HepG2 (cell line): ENCODE results near the gene IBTK. TPM values are rescaled to one million over a fixed set of nuclear protein-coding genes. Genes with fewer than 3 reads are reported as not detected.
A peak's percentile ranks its signal among the peaks of the same experiment; 100 is the strongest.

Source experiments
- ATAC-seq: fragments of 200-7000 bp; cut with Tn5 transposase; 3 replicates; pipeline ENCODE4 v1.9.1; 2020; ENCODE audit warnings: mild to moderate bottlenecking, moderate library complexity
- BruUV-seq: library from RNA; stranded (reverse); fragments of 400-500 nt; replicated peaks from 2 replicates; lab custom pipeline; 2021; lab: Mats Ljungman, UMichigan
- CTCF ChIA-PET: fragments of 300-600 bp; formaldehyde crosslinking; extraction: SDS; loops from one replicate; lab custom pipeline; 2021; ENCODE audit warnings: low total read pairs, inconsistent platforms, low intra/inter-chr PET ratio; lab: Yijun Ruan, JAX
- POLR2A ChIA-PET: fragments of 350-600 bp; sonication (Branson Sonifier 250); formaldehyde crosslinking; loops from one replicate; lab custom pipeline; 2020; ENCODE audit warnings: antibody characterized with exemption, inconsistent platforms; lab: Yijun Ruan, JAX
- DNase-seq: peaks from one replicate; pipeline ENCODE4 v3.0.0-alpha.2; 2015; ENCODE audit warnings: low spot score
- FAIRE-seq: peaks from 3 replicates; lab custom pipeline; 2011; peaks lifted over from hg19 to GRCh38; lab: Jason Lieb, UNC
- H2AFZ ChIP-seq: one replicate; pipeline ENCODE4 v1.6.1; 2011; ENCODE audit warnings: low read length, inconsistent platforms
- H3K27ac ChIP-seq: fragments of 300-600 bp; 3 replicates; pipeline ENCODE4 v1.8.0; 2011; ENCODE audit warnings: mixed run types, mild to moderate bottlenecking, mixed read lengths, low read length, inconsistent platforms; ENCODE audit not compliant: insufficient read depth; ENCODE audit errors: extremely low read length
- H3K27me3 ChIP-seq, 2 experiments: fragments of 200-600 bp in 1 of 2; 2 replicates in 1 of 2; 3 replicates in 1 of 2; pipeline versions ENCODE4 v1.6.0 to v1.8.0; 2011; ENCODE audit warnings: low read length in 2 of 2, mild to moderate bottlenecking in 2 of 2, moderate library complexity in 2 of 2, inconsistent platforms in 1 of 2; ENCODE audit not compliant: insufficient read depth in 2 of 2, control insufficient read depth in 1 of 2
- H3K36me3 ChIP-seq, 2 experiments: fragments of 200-600 bp in 1 of 2; replicated peaks in 1 of 2; 2 replicates in 1 of 2; 3 replicates in 1 of 2; pipeline versions ENCODE4 v1.5.1 to v1.8.0; 2011; ENCODE audit warnings: low read length in 2 of 2, inconsistent platforms in 1 of 2; ENCODE audit not compliant: insufficient read depth in 2 of 2, control insufficient read depth in 1 of 2
- H3K4me1 ChIP-seq: 2 replicates; pipeline ENCODE4 v1.5.1; 2012; ENCODE audit warnings: low read length, inconsistent platforms; ENCODE audit not compliant: insufficient read depth
- H3K4me2 ChIP-seq: 2 replicates; pipeline ENCODE4 v1.6.0; 2011; ENCODE audit warnings: low read depth, low read length, inconsistent platforms
- H3K4me3 ChIP-seq, 3 experiments: fragments of 200-600 bp in 1 of 3; sonication (generic), shearing (Covaris generic) in 1 of 3; replicated peaks in 1 of 3; 2 replicates each; pipeline ENCODE4 v1.5.1; 2011 to 2016; ENCODE audit warnings: low read length in 3 of 3, inconsistent platforms in 2 of 3, low read depth in 2 of 3, mild to moderate bottlenecking in 2 of 3, control low read depth in 1 of 3, mixed read lengths in 1 of 3; ENCODE audit not compliant: insufficient read depth in 1 of 3
- H3K79me2 ChIP-seq: one replicate; pipeline ENCODE4 v1.6.1; 2011; ENCODE audit warnings: low read length, inconsistent platforms; ENCODE audit not compliant: insufficient read depth
- H3K9ac ChIP-seq: 2 replicates; pipeline ENCODE4 v1.6.0; 2011; ENCODE audit warnings: mild to moderate bottlenecking, low read depth, low read length, inconsistent platforms; ENCODE audit not compliant: insufficient read depth
- H3K9me3 ChIP-seq: 2 replicates; pipeline ENCODE4 v1.5.1; 2012; ENCODE audit warnings: mild to moderate bottlenecking, low read length
- H4K20me1 ChIP-seq: 2 replicates; pipeline ENCODE4 v1.6.0; 2011; ENCODE audit warnings: inconsistent platforms, mild to moderate bottlenecking, low read length, moderate library complexity; ENCODE audit not compliant: insufficient read depth
- AGO1 ChIP-seq: fragments of 200-400 bp; formaldehyde crosslinking; IDR thresholded peaks from 2 replicates; pipeline ENCODE4 v1.6.1; 2017; ENCODE audit warnings: mild to moderate bottlenecking, low read depth, low read length, moderate library complexity; ENCODE audit not compliant: poor library complexity, severe bottlenecking
- CEBPB ChIP-seq: IDR thresholded peaks from 2 replicates; pipeline ENCODE4 v1.6.1; 2011; ENCODE audit warnings: low read depth, low read length, improper control_type of control experiment, borderline replicate concordance
- CSRNP2 ChIP-seq: sonication (generic); formaldehyde crosslinking; conservative IDR thresholded peaks from 2 replicates; pipeline ENCODE4 v1.8.0; 2022; ENCODE audit warnings: low read depth, missing genetic modification reagents
- SMAD9 ChIP-seq: sonication (generic); formaldehyde crosslinking; IDR thresholded peaks from 2 replicates; pipeline ENCODE4 v1.5.1; 2020; ENCODE audit warnings: mild to moderate bottlenecking, missing genetic modification reagents
- ZNF337 ChIP-seq: sonication (generic); formaldehyde crosslinking; IDR thresholded peaks from 2 replicates; pipeline ENCODE4 v1.5.1; 2020; ENCODE audit warnings: missing genetic modification reagents, low read depth, mild to moderate bottlenecking, borderline replicate concordance
- WGBS: methylation state at CpG from one replicate; pipeline ENCODE4 v1.1.6; 2017; ENCODE audit warnings: low lambda C conversion rate; 5-methylcytosine and 5-hydroxymethylcytosine counted together
- in situ Hi-C: cut with HindIII; loops from 2 replicates; pipeline ENCODE4 v1.10.0; 2017; ENCODE audit warnings: low pct_unique_long_range_greater_than_20kb; ENCODE audit not compliant: extremely low pct_ligation_motif_present
- intact Hi-C: fragments of 100-400 bp; cut with micrococcal nuclease; formaldehyde crosslinking; loops from one replicate; pipeline ENCODE4 v1.10.0; 2022; ENCODE audit not compliant: unreplicated experiment
- polyA plus RNA-seq, 8 experiments: library from polyadenylated mRNA; depleted of rRNA in 3 of 8; stranded (reverse) in 7 of 8; unstranded in 1 of 8; fragments of >200 nt; fragmentation: Illumina TruSeq in 4 of 8; extraction: Trizol in 4 of 8; gene quantifications; 2 replicates each; pipeline versions ENCODE4 v1.2.1 to v1.2.3, GENCODE V29; 2011 to 2016; ENCODE audit warnings: low read depth in 4 of 8, missing spikeins in 1 of 8, mixed read lengths in 1 of 8; ENCODE audit not compliant: insufficient read depth in 1 of 8
- total RNA-seq, 5 experiments: library from RNA; depleted of rRNA; stranded (reverse); fragments of >200 nt; fragmentation: Illumina TruSeq; extraction: Trizol; gene quantifications; 2 replicates each; pipeline ENCODE4 v1.2.3, GENCODE V29; 2016; ENCODE audit warnings: low read depth in 1 of 5

Gene IBTK
- total and polyA plus RNA-seq, 2 of the 13 experiments (the other 11 are each of a cell fraction or from before 2014, with no cell fraction given), result 23.8 to 60.0 TPM

GRCh38 chr6:82227770-82228169 is 19.8 kb downstream of the IBTK start (continued):
- no peak for TF ChIP-seq CSRNP2 (CRISPR knock-in tag)
- TF ChIP-seq AGO1, result no peak
- TF ChIP-seq SMAD9 (CRISPR knock-in tag), result no peak

- no peak for ATAC-seq
- DNase-seq, result no peak
- intact Hi-C loops (no loop called here), in situ Hi-C loops (no loop called here)
- H3K79me2 ChIP-seq, result no peaks in the 10 kb centered on the region
- 98% methylated on average over 2 of the region's 2 CpGs for WGBS
- H2AFZ ChIP-seq, result no peak overlapping the region
- peaks cover 8 to 76% of the 10 kb centered on the region in 2 experiments for H3K36me3 ChIP-seq
- CTCF ChIA-PET, result no interaction called here
- H4K20me1 ChIP-seq, result peaks cover 2% of the 10 kb centered on the region; the same call in 1 of the 2 replicates
- no peaks in the 10 kb centered on the region for H3K27me3 ChIP-seq
- FAIRE-seq, result no peak
- no TSS peak for BruUV-seq
- TF ChIP-seq ZNF337 (CRISPR knock-in tag) (no peak), CEBPB (peak; percentile 63; the same call in 1 of the 2 replicates)
- no peaks in the 10 kb centered on the region for H3K9me3 ChIP-seq
- H3K27ac ChIP-seq, result no peak overlapping the region
- H3K9ac ChIP-seq, result no peak overlapping the region
- POLR2A ChIA-PET, result interaction anchor here (0.6 kb wide), 1 partner anchor 29 kb away, joined by 3 read pairs; no protein-coding TSS in a partner anchor
- no peak overlapping the region for H3K4me3 ChIP-seq
- H3K4me1 ChIP-seq, result no peaks in the 10 kb centered on the region
- H3K4me2 ChIP-seq, result no peak overlapping the region
Measured at GRCh38 chr6:82220167-82220566, 27.4 kb downstream of the IBTK start.
